ENCODE measurements around the gene TMBIM4. TPM values are rescaled to one million over a fixed set of nuclear protein-coding genes. Genes with fewer than 3 reads are reported as not detected.

Gene TMBIM4
- total and polyA plus RNA-seq, 8 donors: 56.4 to 106 (median 64.1) TPM

DNA sequence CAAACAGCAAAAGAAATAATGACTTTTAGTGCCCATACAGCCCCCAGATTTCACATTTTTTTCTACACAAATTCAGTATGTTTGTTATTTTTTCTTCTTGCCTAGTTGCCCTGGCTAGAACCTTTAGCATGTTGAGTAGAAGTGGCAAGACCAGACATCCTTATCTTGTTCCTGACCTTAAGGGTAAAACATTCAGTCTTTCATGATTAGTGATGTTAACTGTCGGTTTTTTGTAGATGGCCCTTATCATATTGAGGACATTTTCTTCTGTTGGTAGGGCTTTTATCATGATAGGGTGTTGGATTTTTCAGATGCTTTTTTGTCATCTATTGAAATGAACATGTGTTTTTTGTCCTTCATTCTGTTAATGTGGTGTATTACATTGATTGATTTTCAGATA is 36.3 kb upstream of the TMBIM4 start:
- ATAC-seq (no peak), DNase-seq (no peak), FAIRE-seq (no peak)
- no peaks in the 10 kb centered on the region for H3K27me3 ChIP-seq
- intact Hi-C loops (cut with DNase I): no loop called here
- H3K27ac ChIP-seq: no peak overlapping the region
- H3K9me3 ChIP-seq: no peaks in the 10 kb centered on the region
- WGBS, 2 donors: 48 to 61% methylated on average over 1 of the region's 1 CpG
- TF ChIP-seq, protein P1, sequence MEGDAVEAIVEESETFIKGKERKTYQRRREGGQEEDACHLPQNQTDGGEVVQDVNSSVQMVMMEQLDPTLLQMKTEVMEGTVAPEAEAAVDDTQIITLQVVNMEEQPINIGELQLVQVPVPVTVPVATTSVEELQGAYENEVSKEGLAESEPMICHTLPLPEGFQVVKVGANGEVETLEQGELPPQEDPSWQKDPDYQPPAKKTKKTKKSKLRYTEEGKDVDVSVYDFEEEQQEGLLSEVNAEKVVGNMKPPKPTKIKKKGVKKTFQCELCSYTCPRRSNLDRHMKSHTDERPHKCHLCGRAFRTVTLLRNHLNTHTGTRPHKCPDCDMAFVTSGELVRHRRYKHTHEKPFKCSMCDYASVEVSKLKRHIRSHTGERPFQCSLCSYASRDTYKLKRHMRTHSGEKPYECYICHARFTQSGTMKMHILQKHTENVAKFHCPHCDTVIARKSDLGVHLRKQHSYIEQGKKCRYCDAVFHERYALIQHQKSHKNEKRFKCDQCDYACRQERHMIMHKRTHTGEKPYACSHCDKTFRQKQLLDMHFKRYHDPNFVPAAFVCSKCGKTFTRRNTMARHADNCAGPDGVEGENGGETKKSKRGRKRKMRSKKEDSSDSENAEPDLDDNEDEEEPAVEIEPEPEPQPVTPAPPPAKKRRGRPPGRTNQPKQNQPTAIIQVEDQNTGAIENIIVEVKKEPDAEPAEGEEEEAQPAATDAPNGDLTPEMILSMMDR (IDR thresholded peaks at IDR 0.05): no peak
- no peak overlapping the region for H3K4me3 ChIP-seq
- no peaks in the 10 kb centered on the region for H3K4me1 ChIP-seq
- H3K36me3 ChIP-seq: no peaks in the 10 kb centered on the region

DNA sequence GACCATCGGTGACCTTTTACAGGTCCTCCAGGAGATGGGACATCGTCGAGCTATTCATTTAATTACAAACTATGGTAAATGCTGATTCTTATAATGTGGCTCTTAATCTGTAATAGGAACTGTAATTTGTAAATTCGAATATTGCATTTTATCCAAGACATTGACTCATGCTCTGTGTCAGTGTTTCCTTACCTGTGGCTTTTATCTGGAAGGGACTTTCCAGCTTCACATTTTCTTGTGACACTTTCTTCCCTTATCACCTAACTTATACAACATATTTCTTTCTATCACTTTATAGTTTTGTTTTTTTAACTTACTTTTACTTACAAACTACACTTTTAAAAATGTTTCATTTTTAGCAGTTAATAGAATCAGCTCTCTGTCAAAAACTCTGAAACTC is 34.0 kb upstream of the TMBIM4 start:
- Histone ChIP-seq H3K4me1 (no peaks in the 10 kb centered on the region), H3K27me3 (no peaks in the 10 kb centered on the region), H3K9me3 (no peaks in the 10 kb centered on the region), H3K4me3 (no peak overlapping the region), H3K27ac (no peak overlapping the region), H3K36me3 (no peaks in the 10 kb centered on the region)
- FAIRE-seq (no peak), DNase-seq (no peak), ATAC-seq (peak in 2 of 4 donors; percentile 35 to 71)
- intact Hi-C loops (cut with DNase I): no loop called here
- TF ChIP-seq, protein P1 (IDR thresholded peaks at IDR 0.05): no peak
- WGBS, 2 donors: 51 to 63% methylated on average over 4 of the region's 4 CpGs

DNA sequence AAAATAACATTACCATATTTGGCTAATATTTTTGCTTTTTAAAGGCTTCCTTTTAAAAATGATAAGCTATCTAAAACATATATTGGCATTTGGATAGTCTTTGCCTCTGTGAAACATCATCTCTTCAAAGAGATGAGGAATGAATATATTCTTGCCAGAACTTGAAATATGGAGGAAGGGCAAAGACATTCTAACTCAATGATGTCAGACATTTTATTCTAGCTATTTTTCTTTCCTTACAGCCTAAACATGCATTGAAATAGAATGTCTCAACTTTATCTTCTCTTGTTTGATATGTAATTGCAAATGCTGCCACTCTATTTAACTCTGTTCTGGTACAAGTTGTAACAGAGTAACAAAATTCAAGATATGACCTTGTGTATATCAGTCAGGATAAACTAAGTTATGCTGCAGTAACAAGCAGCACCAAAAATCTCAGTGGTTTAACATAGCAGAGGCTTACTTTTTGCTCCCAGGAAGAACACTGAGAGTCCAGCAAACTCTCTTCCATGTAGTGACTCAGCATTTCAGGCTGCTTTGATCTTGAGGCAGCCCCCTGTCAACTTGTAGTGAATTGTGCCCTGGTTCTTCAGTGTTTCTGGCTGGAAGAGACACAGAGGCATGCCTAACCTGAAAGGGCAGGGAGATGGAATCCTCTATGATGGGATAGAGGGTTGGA is 30.2 kb upstream of the TMBIM4 start:
- FAIRE-seq (no peak), DNase-seq (no peak), ATAC-seq (no peak)
- H3K36me3 ChIP-seq: no peaks in the 10 kb centered on the region
- H3K9me3 ChIP-seq: no peaks in the 10 kb centered on the region
- no peaks in the 10 kb centered on the region for H3K4me1 ChIP-seq
- peaks cover 0 to 3% (median 0%) of the 10 kb centered on the region in 4 donors for H3K27me3 ChIP-seq
- H3K27ac ChIP-seq: no peak overlapping the region
- TF ChIP-seq, protein P1 (IDR thresholded peaks at IDR 0.05): no peak
- no peak overlapping the region for H3K4me3 ChIP-seq
- intact Hi-C loops (cut with DNase I): no loop called here

DNA sequence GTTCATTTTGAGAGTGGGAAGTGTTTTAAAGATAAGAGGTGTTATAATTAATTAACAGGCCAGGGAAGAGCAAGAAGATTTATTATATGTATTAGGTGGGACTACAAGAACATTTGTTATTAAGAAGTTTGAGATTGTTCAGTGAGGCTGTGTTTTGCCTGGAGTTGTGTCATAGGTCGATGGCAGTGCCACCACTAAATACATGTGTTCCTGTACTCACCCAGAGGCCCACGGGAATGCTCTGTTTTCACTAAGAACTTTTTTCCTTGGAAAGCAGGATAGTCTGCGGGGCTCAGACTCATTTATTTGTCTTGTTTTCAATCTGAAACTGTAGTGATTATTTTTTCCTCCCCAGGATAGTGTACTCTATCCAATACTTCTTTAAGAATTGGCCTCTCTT is 29.3 kb upstream of the TMBIM4 start:
- no peak overlapping the region for H3K4me3 ChIP-seq
- intact Hi-C loops (cut with DNase I): no loop called here
- no peaks in the 10 kb centered on the region for H3K9me3 ChIP-seq
- peaks cover 0 to 4% (median 0%) of the 10 kb centered on the region in 4 donors for H3K27me3 ChIP-seq
- FAIRE-seq (no peak), DNase-seq (no peak), ATAC-seq (no peak)
- 71 to 79% methylated on average over 3 of the region's 3 CpGs for WGBS, 2 donors
- TF ChIP-seq, protein P1 (IDR thresholded peaks at IDR 0.05): no peak
- H3K4me1 ChIP-seq: no peaks in the 10 kb centered on the region
- no peak overlapping the region for H3K27ac ChIP-seq
- H3K36me3 ChIP-seq: no peaks in the 10 kb centered on the region

DNA sequence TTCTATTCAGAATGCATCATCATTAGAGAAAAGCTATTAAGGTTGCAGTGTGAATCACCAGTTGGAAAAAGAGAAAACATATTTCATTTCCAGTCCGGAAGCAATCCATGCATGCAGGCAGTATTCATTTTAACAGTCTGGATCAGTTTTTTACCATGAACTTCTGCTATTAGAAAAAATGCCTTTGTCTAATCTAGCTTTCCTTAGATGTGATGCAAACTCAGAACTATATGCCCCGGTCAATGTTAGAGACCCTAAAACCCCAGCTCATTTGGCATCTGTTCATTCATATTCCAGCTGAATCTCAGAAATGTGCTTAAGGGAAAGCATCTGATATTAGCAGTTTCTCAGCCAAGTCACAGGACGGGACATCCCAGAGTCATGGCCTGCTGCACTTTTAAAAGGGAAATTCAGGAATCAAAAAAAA is 27.7 kb upstream of the TMBIM4 start:
- no peak for FAIRE-seq
- peaks cover 0 to 4% (median 0%) of the 10 kb centered on the region in 4 donors for H3K27me3 ChIP-seq
- DNase-seq: no peak
- no peaks in the 10 kb centered on the region for H3K4me1 ChIP-seq
- H3K36me3 ChIP-seq: no peaks in the 10 kb centered on the region
- TF ChIP-seq, protein P1 (IDR thresholded peaks at IDR 0.05): no peak
- WGBS, 2 donors: 64 to 75% methylated on average over 3 of the region's 3 CpGs
- H3K4me3 ChIP-seq: no peak overlapping the region
- no peak overlapping the region for H3K27ac ChIP-seq
- H3K9me3 ChIP-seq: no peaks in the 10 kb centered on the region
- ATAC-seq: no peak
- intact Hi-C loops (cut with DNase I): no loop called here

All from pancreas (tissue), 10 donors.